Ascending aorta (tissue), 2 donors: ENCODE results near the gene IFT52. TPM values are rescaled to one million over a fixed set of nuclear protein-coding genes. Genes with fewer than 3 reads are reported as not detected.
"Not testable (repeated sequence)": the region's sequence is repeated elsewhere in the genome, so short reads cannot be mapped to it uniquely, and the experiment has no call there.

Source experiments
- DNase-seq, 2 donors: peaks; one replicate each; pipeline ENCODE4 v3.0.0-alpha.2; 2019; ENCODE audit warnings: low spot score in 2 of 2
- H3K27ac ChIP-seq, 2 donors: fragments of 200-600 bp; sonication (generic); one replicate each; pipeline ENCODE4 v1.5.1; 2016 to 2017; ENCODE audit warnings: mild to moderate bottlenecking in 1 of 2
- H3K27me3 ChIP-seq: fragments of 200-600 bp; sonication (generic); one replicate; pipeline ENCODE4 v1.5.1; 2017
- H3K36me3 ChIP-seq, 2 donors: fragments of 200-600 bp; sonication (generic); one replicate each; pipeline ENCODE4 v1.5.1; 2016
- H3K4me1 ChIP-seq, 2 donors: fragments of 200-600 bp; sonication (generic); one replicate each; pipeline ENCODE4 v1.5.1; 2016 to 2017; ENCODE audit warnings: mild to moderate bottlenecking in 1 of 2
- H3K4me3 ChIP-seq, 2 donors: fragments of 200-600 bp; sonication (generic); one replicate each; pipeline ENCODE4 v1.5.1; 2016 to 2017; ENCODE audit warnings: mild to moderate bottlenecking in 1 of 2
- H3K9me3 ChIP-seq, 2 donors: fragments of 200-600 bp; sonication (generic); one replicate each; pipeline ENCODE4 v1.5.1; 2016
- intact Hi-C: fragments of 100-400 bp; cut with DNase I; formaldehyde crosslinking; loops from one replicate; pipeline ENCODE4 v1.15.1; 2023
- total RNA-seq: library from RNA; depleted of rRNA; stranded (reverse); fragments of >200 nt; gene quantifications from one replicate; pipeline ENCODE4 v1.1.0, GENCODE V29; 2016
- TF ChIP-seq, protein P1 (sequence below), 3 experiments: fragments of 200-600 bp in 2 of 3; fragments of 450-650 bp in 1 of 3; sonication (generic) in 2 of 3; IDR thresholded peaks; one replicate each; pipeline ENCODE4 v1.5.1; 2016 to 2019; ENCODE audit warnings: antibody characterized with exemption in 3 of 3, mild to moderate bottlenecking in 1 of 3, moderate library complexity in 1 of 3

IFT52 gene
- total RNA-seq, 1 donor from 2014 or later, result 15.2 TPM

DNA sequence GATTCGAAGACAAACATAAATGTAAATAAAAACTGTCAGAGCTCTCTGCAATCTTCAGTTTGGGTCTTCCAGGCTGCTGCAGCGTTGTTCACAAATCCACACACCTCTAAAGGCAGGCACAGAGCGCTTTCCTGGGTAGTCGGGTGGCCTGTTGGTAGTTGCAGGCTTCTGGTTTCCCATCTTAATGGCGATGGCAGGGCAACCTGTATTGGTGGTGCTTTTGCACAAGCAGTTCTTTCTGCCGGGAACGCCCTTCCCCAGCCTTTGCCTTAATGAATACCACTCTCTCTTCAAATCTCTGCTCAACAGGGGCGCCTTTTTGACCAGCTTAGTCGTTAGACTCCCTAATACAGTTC, 723 bp upstream of the IFT52 start:
- Histone ChIP-seq H3K4me1 (peaks cover 6 to 12% of the 10 kb centered on the region in 2 donors), H3K36me3 (peaks cover 5 to 6% of the 10 kb centered on the region in 2 donors), H3K27ac (peak overlapping the region; percentile 75 to 85), H3K9me3 (no peaks in the 10 kb centered on the region), H3K27me3 (no peaks in the 10 kb centered on the region), H3K4me3 (peak overlapping the region; percentile 87 to 93)
- TF ChIP-seq, protein P1, sequence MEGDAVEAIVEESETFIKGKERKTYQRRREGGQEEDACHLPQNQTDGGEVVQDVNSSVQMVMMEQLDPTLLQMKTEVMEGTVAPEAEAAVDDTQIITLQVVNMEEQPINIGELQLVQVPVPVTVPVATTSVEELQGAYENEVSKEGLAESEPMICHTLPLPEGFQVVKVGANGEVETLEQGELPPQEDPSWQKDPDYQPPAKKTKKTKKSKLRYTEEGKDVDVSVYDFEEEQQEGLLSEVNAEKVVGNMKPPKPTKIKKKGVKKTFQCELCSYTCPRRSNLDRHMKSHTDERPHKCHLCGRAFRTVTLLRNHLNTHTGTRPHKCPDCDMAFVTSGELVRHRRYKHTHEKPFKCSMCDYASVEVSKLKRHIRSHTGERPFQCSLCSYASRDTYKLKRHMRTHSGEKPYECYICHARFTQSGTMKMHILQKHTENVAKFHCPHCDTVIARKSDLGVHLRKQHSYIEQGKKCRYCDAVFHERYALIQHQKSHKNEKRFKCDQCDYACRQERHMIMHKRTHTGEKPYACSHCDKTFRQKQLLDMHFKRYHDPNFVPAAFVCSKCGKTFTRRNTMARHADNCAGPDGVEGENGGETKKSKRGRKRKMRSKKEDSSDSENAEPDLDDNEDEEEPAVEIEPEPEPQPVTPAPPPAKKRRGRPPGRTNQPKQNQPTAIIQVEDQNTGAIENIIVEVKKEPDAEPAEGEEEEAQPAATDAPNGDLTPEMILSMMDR (IDR thresholded peaks at IDR 0.05), result no peak
- DNase-seq, result no peak
- intact Hi-C loops, result loop anchor here (1.0 to 10.0 kb wide), 3 partner anchors 133 to 1385 kb away; partner anchors contain the start of genes OSER1 and SRSF6

DNA sequence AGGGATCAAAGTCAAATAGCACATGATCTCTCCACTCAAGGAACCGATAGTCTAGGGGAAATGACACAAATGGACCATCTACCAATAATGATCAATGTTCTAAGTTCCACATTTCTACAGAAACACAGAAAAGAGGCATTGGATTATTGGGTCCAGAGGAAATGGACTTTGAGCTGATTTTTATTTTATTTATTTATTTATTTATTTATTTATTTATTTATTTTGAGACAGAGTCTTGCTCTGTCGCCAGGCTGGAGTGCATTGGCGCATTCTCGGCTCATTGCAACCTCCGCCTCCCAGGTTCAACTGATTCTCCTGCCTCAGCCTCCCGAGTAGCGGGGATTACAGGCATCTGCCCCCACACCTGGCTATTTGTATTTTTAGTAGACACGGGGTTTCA, 11.2 kb downstream of the IFT52 start:
- H3K9me3 ChIP-seq, H3K4me1 ChIP-seq, H3K27me3 ChIP-seq, DNase-seq, H3K4me3 ChIP-seq, H3K27ac ChIP-seq, intact Hi-C loops: not testable (repeated sequence)
- peaks cover 37 to 40% of the 10 kb centered on the region in 2 donors for H3K36me3 ChIP-seq

DNA sequence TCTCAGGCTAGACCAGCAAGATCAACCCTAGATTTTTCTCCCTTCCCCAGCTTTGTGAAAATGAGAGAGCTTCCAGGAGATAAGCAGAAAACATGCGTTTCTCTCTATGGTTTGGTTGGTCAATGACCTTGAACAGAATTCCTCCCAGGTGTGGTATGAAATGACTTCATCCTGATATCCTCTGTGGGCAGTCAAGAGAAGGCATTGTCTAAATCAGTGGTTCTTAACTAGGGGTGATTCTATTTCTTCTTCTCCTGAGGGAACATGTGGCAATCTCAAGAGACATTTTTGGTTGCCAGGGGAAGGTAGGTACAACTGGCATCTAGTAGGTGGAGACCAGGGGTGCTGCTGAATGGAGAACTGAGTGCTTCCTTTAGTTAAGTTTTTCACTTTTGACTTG, 12.4 kb downstream of the IFT52 start:
- peaks cover 36 to 37% of the 10 kb centered on the region in 2 donors for H3K36me3 ChIP-seq
- DNase-seq, result no peak
- no peak overlapping the region for H3K27ac ChIP-seq
- no peak overlapping the region for H3K4me3 ChIP-seq
- H3K4me1 ChIP-seq, result no peaks in the 10 kb centered on the region
- intact Hi-C loops, result no loop called here
- no peaks in the 10 kb centered on the region for H3K27me3 ChIP-seq
- TF ChIP-seq, protein P1 (IDR thresholded peaks at IDR 0.05), result no peak
- no peaks in the 10 kb centered on the region for H3K9me3 ChIP-seq

DNA sequence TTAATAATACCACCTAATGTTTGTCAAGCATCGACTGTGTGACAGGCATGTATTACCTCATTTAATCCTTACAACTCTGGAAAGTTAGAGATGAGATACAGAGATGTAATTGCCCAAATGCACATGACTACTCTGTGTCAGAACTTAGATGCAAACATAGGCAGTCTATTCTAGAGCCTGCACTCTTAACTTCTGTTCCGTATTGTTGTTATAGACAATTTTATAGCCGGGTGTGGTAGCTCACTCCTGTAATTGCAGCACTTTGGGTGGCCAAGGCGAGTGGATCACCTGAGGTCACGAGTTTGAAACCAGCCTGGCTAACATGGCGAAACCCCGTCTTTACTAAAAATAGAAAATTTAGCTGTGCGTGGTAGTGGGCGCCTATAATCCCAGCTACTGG, 15.0 kb downstream of the IFT52 start:
- Histone ChIP-seq H3K9me3 (no peaks in the 10 kb centered on the region), H3K4me1 (no peaks in the 10 kb centered on the region), H3K4me3 (no peak overlapping the region), H3K36me3 (peaks cover 28 to 40% of the 10 kb centered on the region in 2 donors), H3K27ac (no peak overlapping the region), H3K27me3 (no peaks in the 10 kb centered on the region)
- TF ChIP-seq, protein P1 (IDR thresholded peaks at IDR 0.05), result no peak
- intact Hi-C loops, result no loop called here
- DNase-seq, result no peak

DNA sequence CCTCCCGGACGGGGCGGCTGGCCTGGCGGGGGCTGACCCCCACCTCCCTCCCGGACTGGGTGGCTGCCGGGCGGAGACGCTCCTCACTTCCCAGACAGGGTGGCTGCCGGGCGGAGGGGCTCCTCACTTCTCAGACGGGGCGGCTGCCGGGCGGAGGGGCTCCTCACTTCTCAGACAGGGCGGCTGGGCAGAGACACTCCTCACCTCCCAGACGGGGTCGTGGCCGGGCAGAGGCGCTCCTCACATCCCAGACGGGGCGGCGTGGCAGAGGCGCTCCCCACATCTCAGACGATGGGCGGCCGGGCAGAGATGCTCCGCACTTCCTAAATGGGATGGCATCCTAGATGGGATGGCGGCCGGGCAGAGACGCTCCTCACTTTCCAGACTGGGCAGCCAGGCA, 16.5 kb downstream of the IFT52 start:
- H3K27me3 ChIP-seq, H3K27ac ChIP-seq, H3K4me1 ChIP-seq, H3K9me3 ChIP-seq, intact Hi-C loops, DNase-seq, H3K4me3 ChIP-seq: not testable (repeated sequence)
- H3K36me3 ChIP-seq, result peaks cover 28 to 41% of the 10 kb centered on the region in 2 donors

DNA sequence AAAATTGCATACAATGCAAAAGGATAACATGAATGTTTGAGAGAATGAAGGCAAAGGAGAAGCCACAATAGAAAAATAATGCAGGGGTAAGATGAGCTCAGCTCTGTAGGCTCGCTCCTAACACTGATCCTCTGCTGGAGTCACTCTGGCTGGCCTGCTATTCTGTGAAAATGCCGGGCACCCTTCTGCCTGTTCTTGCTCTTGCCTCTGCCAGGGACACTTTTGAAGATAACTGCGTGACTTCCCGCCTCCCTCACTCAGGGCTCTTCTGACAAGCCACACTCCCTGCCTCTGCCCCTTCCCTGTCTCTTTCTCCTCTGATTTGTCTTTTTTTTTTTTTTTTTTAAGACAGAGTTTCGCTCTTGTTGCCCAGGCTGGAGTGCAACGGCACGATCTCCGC, 40.9 kb downstream of the IFT52 start:
- no peak overlapping the region for H3K27ac ChIP-seq
- H3K27me3 ChIP-seq, result no peaks in the 10 kb centered on the region
- no peak for DNase-seq
- TF ChIP-seq, protein P1 (IDR thresholded peaks at IDR 0.05), result no peak
- intact Hi-C loops, result no loop called here
- no peaks in the 10 kb centered on the region for H3K9me3 ChIP-seq
- H3K4me1 ChIP-seq, result no peaks in the 10 kb centered on the region
- peaks cover 34 to 64% of the 10 kb centered on the region in 2 donors for H3K36me3 ChIP-seq
- no peak overlapping the region for H3K4me3 ChIP-seq

DNA sequence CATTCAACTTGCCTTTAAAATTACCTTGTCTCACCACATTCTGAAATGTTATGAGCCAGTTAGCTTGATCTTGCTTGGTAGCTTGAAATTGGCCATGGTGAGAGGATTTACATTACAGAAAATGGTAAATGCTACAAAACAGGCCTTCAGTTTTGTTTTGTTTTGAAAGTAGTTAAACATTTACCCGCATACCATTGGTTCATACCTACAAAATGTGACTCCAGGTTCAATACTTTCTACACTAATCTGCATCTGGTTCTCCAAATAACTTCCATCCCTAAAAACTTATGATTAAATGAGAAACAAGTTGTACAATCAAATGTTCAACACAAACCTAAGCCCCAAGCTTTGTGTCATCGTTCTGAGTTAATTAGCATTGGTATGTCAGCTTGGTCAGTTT, 45.7 kb downstream of the IFT52 start:
- TF ChIP-seq, protein P1 (IDR thresholded peaks at IDR 0.05), result no peak
- Histone ChIP-seq H3K9me3 (no peaks in the 10 kb centered on the region), H3K27me3 (no peaks in the 10 kb centered on the region), H3K27ac (no peak overlapping the region), H3K4me3 (no peak overlapping the region), H3K36me3 (peaks cover 47 to 84% of the 10 kb centered on the region in 2 donors), H3K4me1 (no peaks in the 10 kb centered on the region)
- intact Hi-C loops, result no loop called here
- DNase-seq, result no peak
